Measurements from ENCODE around the gene AVP.

AVP gene

GRCh38 chr20:3106658-3107463 lies 22.3 kb upstream of the AVP start:
- no peaks in the 10 kb centered on the region for H3K4me1 ChIP-seq (ENCODE audit: control insufficient read depth, insufficient read depth, low read length)
- no peaks in the 10 kb centered on the region for H3K9me3 ChIP-seq (replicated peaks; ENCODE audit: low read length)
- H3K4me3 ChIP-seq (ENCODE audit: low read length), result no peak overlapping the region
- no peak overlapping the region for H3K4me2 ChIP-seq (ENCODE audit: low read length)
- no peaks in the 10 kb centered on the region for H3K27me3 ChIP-seq (ENCODE audit: control insufficient read depth, insufficient read depth, low read length)
- peaks cover 12% of the 10 kb centered on the region for H3K36me3 ChIP-seq (ENCODE audit: insufficient read depth, low read length)
- no peak overlapping the region for H3K9ac ChIP-seq (ENCODE audit: low read depth, low read length)

DNA sequence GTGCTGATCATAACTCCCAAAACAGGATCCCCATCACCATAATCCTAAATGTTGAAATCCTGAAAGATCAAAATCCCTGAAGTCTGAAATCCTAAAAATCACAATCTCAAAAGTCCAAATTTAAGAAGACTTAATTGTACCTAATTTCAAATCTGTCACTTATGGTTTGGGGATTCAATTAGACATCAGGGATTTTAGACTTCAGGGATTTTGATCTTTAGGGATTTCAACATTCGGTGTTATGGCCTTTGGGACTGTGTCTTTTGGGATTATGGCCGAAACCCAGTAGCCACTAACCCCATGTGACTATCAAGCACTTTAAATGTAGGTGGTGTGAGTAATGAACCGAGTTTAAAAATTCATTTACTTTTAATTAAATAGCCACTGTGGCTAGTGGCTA lies 21.7 kb upstream of the AVP start:
- Histone ChIP-seq H3K36me3 (ENCODE audit: insufficient read depth, low read length) (peaks cover 12% of the 10 kb centered on the region), H3K27me3 (ENCODE audit: control insufficient read depth, insufficient read depth, low read length) (no peaks in the 10 kb centered on the region), H3K4me2 (ENCODE audit: low read length) (no peak overlapping the region), H3K4me1 (ENCODE audit: control insufficient read depth, insufficient read depth, low read length) (no peaks in the 10 kb centered on the region), H3K9ac (ENCODE audit: low read depth, low read length) (no peak overlapping the region), H3K9me3 (replicated peaks; ENCODE audit: low read length) (no peaks in the 10 kb centered on the region), H3K4me3 (ENCODE audit: low read length) (no peak overlapping the region)

DNA sequence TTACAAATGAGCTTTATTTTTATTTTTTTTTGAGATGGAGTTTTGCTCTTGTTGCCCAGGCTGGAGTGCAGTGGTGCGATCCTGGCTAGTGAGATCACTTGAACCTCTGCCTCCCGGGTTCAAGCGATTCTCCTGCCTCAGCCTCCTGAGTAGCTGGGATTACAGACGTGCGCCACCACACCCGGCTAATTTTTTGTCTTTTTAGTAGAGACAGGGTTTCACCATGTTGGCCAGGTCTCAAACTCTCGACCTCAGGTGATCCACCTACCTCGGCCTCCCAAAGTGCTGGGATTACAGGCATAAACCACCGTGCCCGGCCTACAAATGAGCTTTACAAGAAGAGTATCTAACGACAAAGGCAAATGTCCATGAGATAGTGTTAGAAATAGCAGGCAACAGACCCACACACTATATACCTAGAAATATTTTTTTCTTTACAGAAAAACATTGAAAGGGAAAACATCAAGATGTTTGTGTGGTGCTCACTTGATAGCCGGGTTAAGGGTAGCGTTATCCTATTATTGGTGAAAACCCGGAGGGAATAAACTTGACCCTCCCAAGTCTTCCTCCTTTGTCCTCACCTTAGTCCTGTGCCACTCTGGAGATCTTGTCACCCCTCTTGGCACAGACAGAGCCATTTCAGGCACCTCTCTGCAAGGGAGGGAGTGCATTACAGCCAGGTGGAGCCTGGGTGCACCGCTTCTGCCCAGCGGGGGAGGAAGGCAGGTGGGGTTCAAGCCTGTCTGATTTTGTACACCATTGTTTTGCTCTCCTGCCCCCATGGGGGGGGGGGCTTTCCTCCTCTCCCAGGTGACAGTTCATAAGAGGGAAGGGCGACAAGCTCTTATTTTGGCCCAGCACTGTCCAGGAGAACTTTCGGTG lies 21.0 kb upstream of the AVP start:
- no peaks in the 10 kb centered on the region for H3K4me1 ChIP-seq (ENCODE audit: control insufficient read depth, insufficient read depth, low read length)

DNA sequence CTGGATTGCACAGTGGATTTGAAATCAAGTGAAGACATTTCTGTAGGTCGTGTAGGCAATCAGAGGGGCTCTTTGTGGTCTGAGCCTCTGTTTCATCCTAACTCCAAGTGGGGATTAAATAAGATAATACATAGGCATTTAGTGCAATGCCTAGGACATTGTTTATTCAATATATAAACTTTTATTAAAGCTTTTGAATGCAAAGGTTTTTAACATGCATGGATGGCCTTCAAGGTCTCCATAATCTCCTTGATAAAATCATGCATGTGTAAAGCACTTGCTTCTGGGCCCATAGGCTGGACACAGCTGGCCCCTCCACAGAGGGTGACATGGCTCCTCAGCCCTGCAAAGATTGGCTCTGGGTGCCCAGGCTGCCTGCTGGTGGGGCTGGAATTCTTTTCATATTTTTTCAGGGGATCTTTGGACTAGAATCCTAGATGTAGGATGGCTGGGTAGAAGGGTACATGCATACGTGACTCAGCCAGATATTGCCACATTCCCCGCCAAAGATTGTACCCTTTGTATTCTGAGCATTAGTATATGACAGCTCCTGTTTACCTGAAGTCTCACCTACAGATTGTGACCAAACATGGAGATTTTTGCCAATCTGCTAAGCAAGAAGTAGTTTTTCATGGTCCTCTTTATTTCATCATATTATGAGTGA lies 19.0 kb upstream of the AVP start:
- no peaks in the 10 kb centered on the region for H3K4me1 ChIP-seq (ENCODE audit: control insufficient read depth, insufficient read depth, low read length)
- no peaks in the 10 kb centered on the region for H3K9me3 ChIP-seq (replicated peaks; ENCODE audit: low read length)
- no peak overlapping the region for H3K4me2 ChIP-seq (ENCODE audit: low read length)
- H3K36me3 ChIP-seq (ENCODE audit: insufficient read depth, low read length), result peaks cover 6% of the 10 kb centered on the region
- peaks cover 4% of the 10 kb centered on the region for H3K27me3 ChIP-seq (ENCODE audit: control insufficient read depth, insufficient read depth, low read length)
- H3K9ac ChIP-seq (ENCODE audit: low read depth, low read length), result no peak overlapping the region
- no peak overlapping the region for H3K4me3 ChIP-seq (ENCODE audit: low read length)

More for the DNA sequence above, 21.0 kb upstream of the AVP start:
- Histone ChIP-seq H3K9ac (ENCODE audit: low read depth, low read length) (no peak overlapping the region), H3K27me3 (ENCODE audit: control insufficient read depth, insufficient read depth, low read length) (peaks cover under 1% of the 10 kb centered on the region), H3K4me2 (ENCODE audit: low read length) (no peak overlapping the region), H3K4me3 (ENCODE audit: low read length) (no peak overlapping the region), H3K36me3 (ENCODE audit: insufficient read depth, low read length) (peaks cover 12% of the 10 kb centered on the region), H3K9me3 (replicated peaks; ENCODE audit: low read length) (no peaks in the 10 kb centered on the region)

GRCh38 chr20:3102575-3103368 lies 18.2 kb upstream of the AVP start:
- Histone ChIP-seq H3K9me3 (replicated peaks; ENCODE audit: low read length) (no peaks in the 10 kb centered on the region), H3K4me2 (ENCODE audit: low read length) (no peak overlapping the region), H3K36me3 (ENCODE audit: insufficient read depth, low read length) (peaks cover 6% of the 10 kb centered on the region), H3K27me3 (ENCODE audit: control insufficient read depth, insufficient read depth, low read length) (peaks cover 4% of the 10 kb centered on the region), H3K4me3 (ENCODE audit: low read length) (no peak overlapping the region), H3K9ac (ENCODE audit: low read depth, low read length) (no peak overlapping the region), H3K4me1 (ENCODE audit: control insufficient read depth, insufficient read depth, low read length) (no peaks in the 10 kb centered on the region)

- Histone ChIP-seq H3K9me3 (replicated peaks; ENCODE audit: low read length) (no peaks in the 10 kb centered on the region), H3K4me1 (ENCODE audit: control insufficient read depth, insufficient read depth, low read length) (no peaks in the 10 kb centered on the region), H3K27me3 (ENCODE audit: control insufficient read depth, insufficient read depth, low read length) (peaks cover 4% of the 10 kb centered on the region), H3K4me2 (ENCODE audit: low read length) (no peak overlapping the region), H3K4me3 (ENCODE audit: low read length) (no peak overlapping the region), H3K9ac (ENCODE audit: low read depth, low read length) (no peak overlapping the region), H3K36me3 (ENCODE audit: insufficient read depth, low read length) (peaks cover 2% of the 10 kb centered on the region)
Measured at GRCh38 chr20:3101737-3102574, 17.4 kb upstream of the AVP start.

DNA sequence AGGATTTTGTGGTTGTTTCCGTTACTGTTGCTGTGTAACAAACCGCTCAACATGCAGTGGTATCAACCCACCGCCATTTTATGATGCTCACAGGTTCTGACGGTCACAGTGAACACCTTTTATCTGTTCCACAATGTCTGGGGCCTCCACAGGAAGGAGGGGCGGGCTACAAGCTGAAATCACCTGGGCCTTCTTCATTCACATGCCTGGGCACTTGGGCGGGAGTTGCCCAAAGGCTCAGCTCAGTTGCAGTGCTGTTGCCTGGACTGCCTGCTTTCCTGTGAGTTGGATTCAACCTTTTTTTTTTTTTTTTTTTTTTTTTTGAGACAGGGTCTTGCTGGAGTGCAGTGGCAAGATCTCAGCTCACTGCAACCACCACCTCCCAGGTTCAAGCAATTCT lies 16.7 kb upstream of the AVP start:
- peaks cover 4% of the 10 kb centered on the region for H3K27me3 ChIP-seq (ENCODE audit: control insufficient read depth, insufficient read depth, low read length)
- no peaks in the 10 kb centered on the region for H3K4me1 ChIP-seq (ENCODE audit: control insufficient read depth, insufficient read depth, low read length)
- H3K9ac ChIP-seq (ENCODE audit: low read depth, low read length), result no peak overlapping the region
- no peak overlapping the region for H3K4me3 ChIP-seq (ENCODE audit: low read length)
- H3K4me2 ChIP-seq (ENCODE audit: low read length), result no peak overlapping the region
- no peaks in the 10 kb centered on the region for H3K36me3 ChIP-seq (ENCODE audit: insufficient read depth, low read length)
- H3K9me3 ChIP-seq (replicated peaks; ENCODE audit: low read length), result no peaks in the 10 kb centered on the region

GRCh38 chr20:3100480-3100879 lies 16.0 kb upstream of the AVP start:
- Histone ChIP-seq H3K4me2 (ENCODE audit: low read length) (no peak overlapping the region), H3K9me3 (replicated peaks; ENCODE audit: low read length) (no peaks in the 10 kb centered on the region), H3K9ac (ENCODE audit: low read depth, low read length) (no peak overlapping the region), H3K4me1 (ENCODE audit: control insufficient read depth, insufficient read depth, low read length) (no peaks in the 10 kb centered on the region), H3K27me3 (ENCODE audit: control insufficient read depth, insufficient read depth, low read length) (peaks cover 4% of the 10 kb centered on the region), H3K4me3 (ENCODE audit: low read length) (no peak overlapping the region), H3K36me3 (ENCODE audit: insufficient read depth, low read length) (no peaks in the 10 kb centered on the region)

- no peak overlapping the region for H3K9ac ChIP-seq (ENCODE audit: low read depth, low read length)
- H3K4me1 ChIP-seq (ENCODE audit: control insufficient read depth, insufficient read depth, low read length), result peaks cover 9% of the 10 kb centered on the region
- no peak overlapping the region for H3K4me3 ChIP-seq (ENCODE audit: low read length)
- no peaks in the 10 kb centered on the region for H3K9me3 ChIP-seq (replicated peaks; ENCODE audit: low read length)
- no peaks in the 10 kb centered on the region for H3K36me3 ChIP-seq (ENCODE audit: insufficient read depth, low read length)
- H3K27me3 ChIP-seq (ENCODE audit: control insufficient read depth, insufficient read depth, low read length), result peaks cover 25% of the 10 kb centered on the region
- H3K4me2 ChIP-seq (ENCODE audit: low read length), result no peak overlapping the region
Measured at GRCh38 chr20:3094848-3095629, 10.5 kb upstream of the AVP start.

GRCh38 chr20:3093861-3094361 lies 9.4 kb upstream of the AVP start:
- Histone ChIP-seq H3K4me2 (ENCODE audit: low read length) (no peak overlapping the region), H3K36me3 (ENCODE audit: insufficient read depth, low read length) (no peaks in the 10 kb centered on the region), H3K9ac (ENCODE audit: low read depth, low read length) (no peak overlapping the region), H3K27me3 (ENCODE audit: control insufficient read depth, insufficient read depth, low read length) (peaks cover 30% of the 10 kb centered on the region), H3K4me1 (ENCODE audit: control insufficient read depth, insufficient read depth, low read length) (peaks cover 9% of the 10 kb centered on the region), H3K4me3 (ENCODE audit: low read length) (no peak overlapping the region), H3K9me3 (replicated peaks; ENCODE audit: low read length) (no peaks in the 10 kb centered on the region)
